Mesendoderm (in vitro differentiated cells): ENCODE data around the gene CASP9.
"Not testable (repeated sequence)": the region's sequence is repeated elsewhere in the genome, so short reads cannot be mapped to it uniquely, and the experiment has no call there.

Experiments
- DNase-seq: peaks from one replicate; pipeline ENCODE4 v3.0.0; 2013
- H2AK5ac ChIP-seq: 2 replicates; pipeline ENCODE4 v1.6.1; 2013; ENCODE audit warnings: low read length, inconsistent platforms
- H2BK120ac ChIP-seq: 2 replicates; pipeline ENCODE4 v1.6.1; 2013; ENCODE audit warnings: low read depth, mild to moderate bottlenecking, low read length, moderate library complexity, mixed read lengths
- H2BK15ac ChIP-seq: replicated peaks from 2 replicates; pipeline ENCODE4 v1.6.1; 2013; ENCODE audit warnings: low read depth, mild to moderate bottlenecking, moderate library complexity
- H2BK5ac ChIP-seq: 2 replicates; pipeline ENCODE4 v1.6.1; 2013; ENCODE audit warnings: low read length, inconsistent platforms
- H3K18ac ChIP-seq: 2 replicates; pipeline ENCODE4 v1.6.1; 2013; ENCODE audit warnings: mild to moderate bottlenecking, low read length, mixed read lengths
- H3K23ac ChIP-seq: one replicate; pipeline ENCODE4 v1.6.1; 2013; ENCODE audit warnings: low read length
- H3K27ac ChIP-seq: 2 replicates; pipeline ENCODE4 v1.5.1; 2013; ENCODE audit warnings: low read depth, mild to moderate bottlenecking, inconsistent platforms, low read length, moderate library complexity
- H3K27me3 ChIP-seq: 2 replicates; pipeline ENCODE4 v1.6.1; 2013; ENCODE audit warnings: low read length, control low read depth, mild to moderate bottlenecking, inconsistent platforms; ENCODE audit not compliant: insufficient read depth, poor library complexity
- H3K36me3 ChIP-seq: 2 replicates; pipeline ENCODE4 v1.6.1; 2013; ENCODE audit warnings: low read length, inconsistent platforms; ENCODE audit not compliant: control insufficient read depth, insufficient read depth
- H3K4ac ChIP-seq: one replicate; pipeline ENCODE4 v1.6.1; 2013; ENCODE audit warnings: low read depth, mild to moderate bottlenecking, low read length, moderate library complexity
- H3K4me1 ChIP-seq: 2 replicates; pipeline ENCODE4 v1.6.1; 2013; ENCODE audit warnings: low read depth, low read length, inconsistent platforms; ENCODE audit not compliant: control insufficient read depth
- H3K4me2 ChIP-seq: 2 replicates; pipeline ENCODE4 v1.6.1; 2013; ENCODE audit warnings: low read length
- H3K4me3 ChIP-seq: 2 replicates; pipeline ENCODE4 v1.5.1; 2013; ENCODE audit warnings: mild to moderate bottlenecking, low read length
- H3K56ac ChIP-seq: one replicate; pipeline ENCODE4 v1.6.1; 2013; ENCODE audit warnings: low read length
- H3K79me1 ChIP-seq: 2 replicates; pipeline ENCODE4 v1.6.1; 2013; ENCODE audit warnings: low read length, inconsistent platforms
- H3K79me2 ChIP-seq: 2 replicates; pipeline ENCODE4 v1.6.1; 2013; ENCODE audit warnings: mild to moderate bottlenecking, low read length; ENCODE audit not compliant: control insufficient read depth, insufficient read depth
- H3K9ac ChIP-seq: 2 replicates; pipeline ENCODE4 v1.6.1; 2013; ENCODE audit warnings: low read length, inconsistent platforms
- H4K5ac ChIP-seq: one replicate; pipeline ENCODE4 v1.6.1; 2013; ENCODE audit warnings: low read length
- H4K8ac ChIP-seq: one replicate; pipeline ENCODE4 v1.6.1; 2013; ENCODE audit warnings: low read depth, mild to moderate bottlenecking, control low read depth, low read length, moderate library complexity
- WGBS: extraction: QIAGEN DNeasy Blood & Tissue Kit; methylation state at CpG from one replicate; pipeline ENCODE4 v1.1.7; 2013; ENCODE audit warnings: low lambda C conversion rate, missing lambda C conversion rate; ENCODE audit not compliant: insufficient coverage; ENCODE audit errors: extremely low coverage; 5-methylcytosine and 5-hydroxymethylcytosine counted together

The CASP9 gene

DNA sequence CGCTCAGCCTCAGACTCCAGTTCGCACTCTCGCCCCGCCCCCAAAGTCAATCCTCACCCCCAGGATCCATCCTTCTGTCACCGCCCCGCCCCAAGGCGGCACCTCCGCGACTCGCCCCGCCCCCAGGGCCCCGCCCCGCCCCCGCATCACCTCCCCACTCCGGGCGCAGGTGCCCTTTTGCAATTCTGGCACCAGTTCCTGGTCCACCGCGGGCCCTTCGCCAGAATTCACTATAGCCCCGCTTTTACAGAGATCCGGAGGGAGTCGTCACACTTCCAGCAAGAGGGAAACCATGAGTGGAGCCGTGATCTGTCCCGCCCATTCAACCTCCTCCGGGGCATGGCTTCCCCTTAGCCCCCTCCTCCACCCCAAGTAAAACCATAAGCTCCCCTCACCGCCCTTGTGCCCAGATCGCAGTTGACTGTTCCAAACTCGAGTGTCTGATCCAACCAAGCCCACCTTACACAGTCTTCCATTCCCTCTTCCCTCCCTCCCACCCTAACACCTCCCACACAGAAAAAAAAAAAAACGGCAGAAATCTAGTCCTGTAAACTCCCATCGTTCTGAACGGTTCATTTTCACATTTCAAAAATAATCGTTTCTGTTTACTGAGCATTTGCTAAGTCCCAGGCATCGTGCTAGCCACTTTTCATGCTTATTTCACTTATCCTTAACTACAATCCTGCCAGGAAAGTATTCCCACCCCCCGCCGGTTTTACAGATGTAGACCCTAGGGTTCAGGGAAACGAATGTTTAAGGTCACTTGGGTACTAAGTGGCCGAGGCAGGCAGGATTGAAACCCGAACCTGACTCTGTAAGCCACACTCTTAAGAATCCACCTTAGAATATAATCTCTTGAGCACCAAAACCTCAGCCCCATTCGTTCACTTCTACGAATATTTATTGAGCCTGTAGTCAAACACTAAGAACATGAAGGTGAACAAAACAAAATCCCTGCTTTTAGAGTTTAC is 1.3 kb upstream of the CASP9 start:
- Histone ChIP-seq H4K8ac (no peak overlapping the region), H3K4ac (no peak overlapping the region), H2AK5ac (no peak overlapping the region), H2BK120ac (no peak overlapping the region), H3K27ac (no peak overlapping the region), H3K79me2 (peaks cover 4% of the 10 kb centered on the region), H3K56ac (peak overlapping the region; percentile 49), H2BK5ac (no peak overlapping the region), H3K9ac (peak overlapping the region; percentile 56), H3K4me1 (peaks cover 4% of the 10 kb centered on the region), H4K5ac (no peak overlapping the region), H3K27me3 (no peaks in the 10 kb centered on the region), H2BK15ac (no peak overlapping the region), H3K18ac (no peak overlapping the region), H3K4me3 (peak overlapping the region; percentile 58), H3K23ac (no peak overlapping the region), H3K79me1 (peaks cover 6% of the 10 kb centered on the region), H3K4me2 (peak overlapping the region; percentile 84), H3K36me3 (no peaks in the 10 kb centered on the region)
- WGBS, result no CpG with 5 or more reads among the region's 40 CpGs
- DNase-seq, result peak; percentile 26

DNA sequence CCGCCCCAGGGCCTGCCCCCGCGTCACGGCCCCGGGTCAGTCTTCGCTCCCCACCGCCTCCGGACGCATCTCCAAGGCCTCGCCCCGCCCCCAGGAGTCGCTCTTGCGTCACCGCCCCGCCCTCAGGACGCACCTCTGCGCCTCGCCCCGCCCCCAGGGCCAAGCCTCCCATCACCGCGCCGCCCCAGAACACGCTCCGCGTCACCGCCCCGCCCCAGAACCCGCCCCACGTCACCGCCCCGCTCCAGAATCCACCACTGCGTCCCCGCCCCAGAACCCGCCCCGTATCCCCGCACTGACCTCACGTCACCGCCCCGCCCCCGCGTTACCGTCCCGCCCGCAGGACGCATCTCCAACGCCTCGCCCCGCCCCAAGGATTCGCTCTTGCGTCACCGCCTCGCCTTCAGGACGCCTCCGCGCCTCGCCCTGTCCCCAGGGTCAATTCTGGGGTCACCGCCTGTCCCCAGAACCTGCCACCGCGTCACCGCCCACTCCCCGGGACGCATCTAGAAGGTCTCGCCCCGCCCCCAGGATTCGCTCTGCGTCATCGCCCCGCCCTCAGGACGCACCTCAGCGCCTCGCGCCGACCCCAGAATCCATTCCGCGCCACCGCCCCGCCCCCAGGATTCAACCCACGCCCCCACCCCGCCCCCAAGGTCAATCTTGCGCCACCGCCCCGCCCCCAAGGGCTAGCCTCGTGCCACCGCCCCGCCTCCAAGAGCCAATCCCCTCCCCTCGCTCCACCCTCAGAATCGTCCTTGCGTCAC is 451 bp upstream of the CASP9 start:
- H2BK120ac ChIP-seq, result peak overlapping the region; percentile 23
- peak; percentile 99 for DNase-seq
- H3K4ac ChIP-seq, result peak overlapping the region; percentile 94
- peaks cover 6% of the 10 kb centered on the region for H3K79me1 ChIP-seq
- peak overlapping the region; percentile 48 for H3K23ac ChIP-seq
- no peak overlapping the region for H3K4me2 ChIP-seq
- no peak overlapping the region for H4K5ac ChIP-seq
- H2BK5ac ChIP-seq, result peak overlapping the region; percentile 99
- peak overlapping the region; percentile 99 for H3K56ac ChIP-seq
- H3K27ac ChIP-seq, result peak overlapping the region; percentile 94
- H2BK15ac ChIP-seq, result no peak overlapping the region
- peak overlapping the region; percentile 78 for H3K9ac ChIP-seq
- no peak overlapping the region for H4K8ac ChIP-seq
- no peaks in the 10 kb centered on the region for H3K27me3 ChIP-seq
- no peaks in the 10 kb centered on the region for H3K36me3 ChIP-seq
- H3K18ac ChIP-seq, result peak overlapping the region; percentile 98
- peaks cover 4% of the 10 kb centered on the region for H3K79me2 ChIP-seq
- H3K4me3 ChIP-seq, result peak overlapping the region; percentile 74
- no CpG with 5 or more reads among the region's 88 CpGs for WGBS
- H2AK5ac ChIP-seq, result no peak overlapping the region
- H3K4me1 ChIP-seq, result peaks cover 4% of the 10 kb centered on the region

DNA sequence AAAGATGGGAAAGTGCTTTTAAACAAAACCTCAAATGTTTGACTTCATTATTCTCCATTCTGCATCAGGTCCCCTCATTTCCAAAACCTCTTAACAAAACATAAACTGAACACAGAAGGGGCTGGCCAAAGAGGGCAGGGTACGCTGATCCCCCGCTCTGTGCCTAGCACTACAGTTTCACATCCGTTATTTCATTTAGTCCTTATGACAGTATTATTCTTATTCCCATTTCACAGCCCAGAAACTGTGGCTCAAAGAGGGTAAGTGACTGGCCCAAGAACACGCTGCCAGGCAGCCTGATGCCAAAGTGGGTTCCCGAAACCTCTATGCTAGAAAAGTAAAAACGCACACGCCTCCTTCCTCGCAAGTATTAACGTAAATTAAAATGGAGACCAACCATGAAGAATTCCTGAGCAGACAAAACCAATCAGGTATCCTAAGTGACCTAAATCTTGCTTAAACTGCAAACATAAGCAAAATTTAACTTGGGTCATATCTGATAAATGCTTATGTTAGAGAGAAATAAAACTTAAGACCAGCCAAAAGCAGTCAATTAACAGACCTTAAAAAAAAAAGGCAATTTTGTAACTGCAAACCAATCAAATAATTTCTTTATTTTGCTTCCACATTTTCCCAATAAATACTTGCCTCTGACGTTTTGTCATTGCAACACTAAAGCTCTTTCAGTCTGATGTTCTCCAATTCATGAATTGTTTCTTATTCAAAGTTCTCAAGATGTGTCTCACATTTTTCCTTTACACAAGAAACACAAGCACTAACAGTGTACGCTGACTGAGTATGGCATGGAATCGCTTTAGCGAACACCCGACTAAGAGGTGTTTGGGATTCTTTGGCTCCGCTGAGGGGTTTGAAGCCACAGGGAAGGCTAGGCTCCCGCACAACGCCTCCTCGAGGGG is 653 bp downstream of the CASP9 start:
- Histone ChIP-seq H3K4me1 (peaks cover 4% of the 10 kb centered on the region), H3K23ac (no peak overlapping the region), H2BK5ac (no peak overlapping the region), H3K4me2 (peak overlapping the region; percentile 67), H3K4me3 (peak overlapping the region; percentile 44), H3K4ac (no peak overlapping the region), H2AK5ac (no peak overlapping the region), H4K5ac (no peak overlapping the region), H3K36me3 (no peaks in the 10 kb centered on the region), H3K56ac (peak overlapping the region; percentile 89), H2BK120ac (no peak overlapping the region), H3K18ac (peak overlapping the region; percentile 43), H3K27me3 (no peaks in the 10 kb centered on the region), H3K79me1 (peaks cover 4% of the 10 kb centered on the region), H3K27ac (peak overlapping the region; percentile 23), H2BK15ac (no peak overlapping the region), H3K79me2 (peaks cover 4% of the 10 kb centered on the region), H3K9ac (peak overlapping the region; percentile 80), H4K8ac (no peak overlapping the region)
- no CpG with 5 or more reads among the region's 18 CpGs for WGBS
- no peak for DNase-seq

DNA sequence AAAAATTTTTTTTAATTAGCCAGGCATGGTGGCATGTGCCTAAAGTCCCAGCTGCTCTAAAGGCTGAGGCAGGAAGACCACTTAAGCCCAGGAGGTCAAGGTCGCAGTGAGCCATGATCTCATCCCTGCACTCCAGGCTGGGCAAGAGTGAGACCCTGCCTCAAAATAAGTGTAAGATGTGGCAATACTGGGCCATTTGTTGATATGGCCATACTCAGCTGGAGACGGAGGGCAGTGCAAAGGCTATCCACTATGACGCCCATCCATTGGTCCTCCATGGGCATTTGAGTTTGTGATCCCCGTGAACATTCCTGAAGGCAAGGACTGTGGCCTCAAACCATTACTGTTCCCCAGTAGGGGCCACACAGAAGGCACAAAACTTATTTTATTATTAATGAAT is 1.5 kb downstream of the CASP9 start:
- H3K27me3 ChIP-seq, result no peaks in the 10 kb centered on the region

DNA sequence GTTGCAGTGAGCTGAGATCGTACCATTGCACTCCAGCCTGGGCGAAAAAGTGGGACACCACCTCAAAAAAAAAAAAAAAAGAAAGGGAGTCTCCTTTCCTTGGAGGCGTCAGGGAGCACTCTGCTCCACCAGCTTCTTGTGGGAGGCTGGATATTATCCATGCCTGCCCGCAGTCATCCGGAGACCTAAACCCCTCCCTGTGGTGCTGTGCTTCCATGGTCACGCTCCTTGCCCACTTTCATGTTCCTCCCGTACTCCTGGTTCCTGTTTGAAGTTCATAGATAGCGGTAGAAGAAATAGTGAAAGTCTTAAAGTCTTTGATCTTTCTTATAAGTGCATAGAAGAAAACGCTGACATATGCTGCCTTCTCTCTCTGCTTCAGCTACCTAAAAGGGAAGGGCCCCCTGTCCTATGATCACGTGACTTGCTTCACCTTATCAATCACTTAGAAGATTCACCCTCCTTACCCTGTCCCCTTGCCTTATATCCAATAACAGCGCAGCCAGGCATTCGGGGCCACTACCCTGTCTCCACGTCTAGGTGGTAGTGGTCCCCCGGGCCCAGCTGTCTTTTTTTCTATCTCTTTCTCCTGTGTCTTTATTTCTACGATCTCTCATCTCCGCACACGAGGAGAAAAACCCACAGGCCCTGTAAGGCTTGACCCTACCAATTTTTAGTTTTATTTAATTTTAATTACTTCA is 2.7 kb downstream of the CASP9 start:
- H3K79me2 ChIP-seq, H2BK120ac ChIP-seq, DNase-seq, H4K5ac ChIP-seq, H3K27ac ChIP-seq, H3K4me1 ChIP-seq, H3K56ac ChIP-seq, H4K8ac ChIP-seq, H3K4me2 ChIP-seq, H2AK5ac ChIP-seq, H3K4ac ChIP-seq, H3K79me1 ChIP-seq, H3K4me3 ChIP-seq, H2BK5ac ChIP-seq, H3K18ac ChIP-seq, H3K36me3 ChIP-seq, H3K23ac ChIP-seq, H3K9ac ChIP-seq, H3K27me3 ChIP-seq, H2BK15ac ChIP-seq: not testable (repeated sequence)
- no CpG with 5 or more reads among the region's 17 CpGs for WGBS

More for the DNA sequence above, 1.5 kb downstream of the CASP9 start:
- Histone ChIP-seq H3K9ac (no peak overlapping the region), H3K4me2 (no peak overlapping the region), H3K56ac (no peak overlapping the region), H3K79me2 (peaks cover under 1% of the 10 kb centered on the region), H3K36me3 (no peaks in the 10 kb centered on the region), H3K4me3 (no peak overlapping the region), H3K4ac (no peak overlapping the region), H4K8ac (no peak overlapping the region), H2AK5ac (no peak overlapping the region), H2BK120ac (no peak overlapping the region), H3K18ac (no peak overlapping the region), H3K23ac (no peak overlapping the region), H3K27ac (no peak overlapping the region), H2BK15ac (no peak overlapping the region), H3K4me1 (peaks cover 3% of the 10 kb centered on the region), H3K79me1 (peaks cover 3% of the 10 kb centered on the region), H2BK5ac (no peak overlapping the region), H4K5ac (no peak overlapping the region)
- whole genome bisulfite sequencing, result no CpG with 5 or more reads among the region's 4 CpGs
- no peak for DNase-seq
